GM19025 (cell line): ENCODE results near the gene NAA60.
A peak's percentile ranks its signal among the peaks of the same experiment; 100 is the strongest.

ENCODE experiments used
- ATAC-seq: cut with Tn5 transposase; IDR thresholded peaks from one replicate; pipeline ENCODE4 v1.9.1; 2021; ENCODE audit warnings: mild to moderate bottlenecking, low read depth, moderate library complexity; ENCODE audit not compliant: unreplicated experiment

NAA60 gene

DNA sequence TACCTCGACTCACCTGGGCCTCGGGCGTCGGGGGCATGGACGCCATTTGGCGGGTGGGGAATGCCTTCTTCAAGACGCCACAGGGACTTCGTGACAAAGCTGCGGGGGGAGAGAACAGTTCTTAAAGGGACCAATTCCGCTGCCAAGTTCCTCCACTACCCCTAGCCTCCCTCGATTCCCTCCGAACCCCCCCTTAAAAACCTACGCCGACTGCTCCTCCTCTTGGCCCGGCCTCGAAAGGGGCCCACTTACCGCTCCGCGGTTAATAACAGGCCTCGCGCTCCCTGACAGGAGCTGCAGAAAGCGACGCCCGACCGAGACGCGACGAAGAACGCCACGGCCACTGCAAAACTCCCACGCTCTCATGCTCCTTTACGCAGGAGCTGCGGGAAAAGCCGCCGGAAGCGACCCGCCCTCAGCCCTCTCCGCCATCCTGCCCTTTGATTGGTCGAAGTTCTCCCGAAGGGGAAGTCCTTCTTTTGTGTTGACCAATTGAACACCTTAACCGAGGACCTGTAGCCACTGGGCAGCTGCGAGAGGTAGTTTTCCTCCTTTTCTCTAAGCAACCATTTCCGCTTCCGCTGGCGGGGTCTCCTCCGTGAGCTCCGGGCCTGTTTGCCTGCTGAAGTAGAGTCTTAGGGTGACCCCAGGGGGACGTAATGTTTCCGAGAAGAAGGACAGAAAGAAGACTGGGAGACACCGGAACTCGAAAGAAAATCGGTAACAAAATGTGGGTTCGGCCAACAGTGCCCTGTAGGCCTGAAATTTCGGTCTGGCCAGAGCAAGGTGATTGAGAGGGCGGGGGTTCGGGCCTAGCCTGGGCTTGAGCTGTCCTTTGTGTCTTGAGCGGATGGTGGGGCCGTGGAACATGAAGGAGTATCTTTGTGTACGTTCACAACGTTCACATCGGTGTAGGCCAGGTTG, at the start of gene NAA60, which contains the start of gene ZNF597:
TSS of gene NAA60 (plus strand) at position 573 of the 924 bp plus-strand sequence. CDS start 32,548 bp downstream, outside the sequence.
TSS of gene ZNF597 (minus strand) at position 397 of the 924 bp plus-strand sequence. CDS start at position 46, 351 bp downstream.
- ATAC-seq = peak; percentile 83

DNA sequence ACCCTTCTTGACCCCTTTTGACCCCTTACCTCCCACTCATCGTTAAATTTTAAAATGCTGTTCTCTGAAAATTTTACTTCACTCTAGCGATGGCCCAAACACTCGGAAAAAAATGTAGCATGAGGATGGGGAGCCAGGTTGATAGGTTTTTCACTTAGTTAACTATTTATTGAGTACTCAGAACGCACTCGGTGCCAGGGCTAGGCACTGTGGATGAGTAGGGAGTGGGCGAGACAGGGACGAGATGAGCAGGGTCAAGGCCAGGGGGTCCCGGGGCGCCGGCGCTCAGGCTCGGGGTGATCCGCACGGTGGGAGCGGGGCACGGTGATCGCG, 43.1 kb upstream of the NAA60 start:
- no peak for ATAC-seq

DNA sequence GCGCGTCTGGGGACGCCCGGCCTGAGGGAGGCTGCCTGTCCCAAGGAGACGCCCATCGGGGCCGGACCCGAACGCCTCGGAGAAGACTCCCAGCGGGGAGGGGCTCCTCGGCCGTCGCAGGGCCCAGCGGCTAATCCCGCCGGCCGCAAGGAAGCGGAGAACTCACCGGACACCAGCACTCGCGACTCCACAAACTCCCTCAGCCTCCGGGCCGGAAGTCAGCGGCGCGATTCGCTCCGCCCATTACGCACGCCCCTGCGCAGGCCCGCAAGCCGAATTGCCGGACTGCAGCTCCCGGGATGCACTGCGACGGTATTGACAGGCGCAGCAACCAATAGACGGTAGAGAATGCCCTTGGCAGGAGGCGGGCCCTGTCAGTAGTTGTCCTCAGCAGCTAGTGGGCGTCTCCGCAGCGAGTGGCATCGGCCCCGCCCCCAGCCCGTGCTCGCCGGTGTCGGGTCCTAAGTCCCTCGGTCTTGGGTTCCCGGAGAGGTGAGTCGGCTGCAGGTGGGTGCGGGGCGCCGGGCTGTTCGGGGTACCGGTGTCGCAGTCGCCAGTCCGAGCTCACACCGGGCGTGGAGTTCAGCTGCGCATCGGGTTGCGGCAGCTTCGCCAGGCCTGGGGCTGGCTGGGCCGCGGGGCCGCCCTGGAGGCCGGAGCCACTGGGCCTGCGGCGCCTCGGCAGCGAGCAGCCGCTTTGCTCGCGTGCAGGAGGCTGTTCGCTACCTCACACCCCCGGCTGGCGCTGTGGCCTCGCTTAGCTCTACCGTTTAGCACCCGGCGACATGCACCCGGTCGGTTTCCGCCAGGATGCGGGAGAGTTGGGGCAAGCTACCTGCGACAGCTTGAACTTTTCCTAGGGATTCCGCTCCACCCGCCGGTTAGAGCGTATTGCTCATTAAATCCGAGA, 42.4 kb upstream of the NAA60 start, which contains the start of the genes ZNF174 and ZSCAN32:
TSS of gene ZNF174 (plus strand) at position 437 of the 910 bp plus-strand sequence. CDS start 790 bp downstream, outside the sequence.
TSS of gene ZSCAN32 (minus strand) at position 226 of the 910 bp plus-strand sequence. CDS start 3,447 bp downstream, outside the sequence.
- ATAC-seq = peak; percentile 96

DNA sequence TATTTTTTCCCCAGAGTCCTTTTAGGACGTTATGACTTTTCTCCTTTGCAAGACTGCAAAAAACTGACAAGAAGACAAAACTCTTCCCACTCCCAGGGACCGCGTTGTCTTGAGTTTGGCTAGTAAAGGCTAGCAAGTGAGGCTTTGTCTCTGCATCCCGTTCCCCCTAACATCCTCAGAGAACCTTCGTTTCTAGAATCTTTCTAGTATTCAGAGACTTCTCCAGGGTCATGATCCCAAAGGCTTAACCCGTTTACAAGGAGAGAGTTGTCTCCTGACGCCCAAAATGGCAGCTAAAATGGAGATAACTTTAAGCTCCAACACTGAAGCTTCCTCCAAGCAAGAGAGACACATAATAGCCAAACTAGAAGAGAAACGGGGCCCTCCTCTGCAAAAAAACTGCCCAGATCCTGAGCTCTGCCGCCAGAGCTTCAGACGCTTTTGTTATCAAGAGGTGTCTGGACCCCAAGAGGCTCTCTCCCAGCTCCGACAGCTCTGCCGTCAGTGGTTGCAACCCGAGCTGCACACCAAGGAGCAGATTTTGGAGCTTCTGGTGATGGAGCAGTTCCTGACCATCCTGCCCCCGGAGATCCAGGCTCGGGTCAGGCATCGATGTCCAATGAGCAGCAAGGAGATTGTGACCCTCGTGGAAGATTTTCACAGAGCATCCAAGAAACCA, 41.6 kb upstream of the NAA60 start:
- ATAC-seq = no peak

DNA sequence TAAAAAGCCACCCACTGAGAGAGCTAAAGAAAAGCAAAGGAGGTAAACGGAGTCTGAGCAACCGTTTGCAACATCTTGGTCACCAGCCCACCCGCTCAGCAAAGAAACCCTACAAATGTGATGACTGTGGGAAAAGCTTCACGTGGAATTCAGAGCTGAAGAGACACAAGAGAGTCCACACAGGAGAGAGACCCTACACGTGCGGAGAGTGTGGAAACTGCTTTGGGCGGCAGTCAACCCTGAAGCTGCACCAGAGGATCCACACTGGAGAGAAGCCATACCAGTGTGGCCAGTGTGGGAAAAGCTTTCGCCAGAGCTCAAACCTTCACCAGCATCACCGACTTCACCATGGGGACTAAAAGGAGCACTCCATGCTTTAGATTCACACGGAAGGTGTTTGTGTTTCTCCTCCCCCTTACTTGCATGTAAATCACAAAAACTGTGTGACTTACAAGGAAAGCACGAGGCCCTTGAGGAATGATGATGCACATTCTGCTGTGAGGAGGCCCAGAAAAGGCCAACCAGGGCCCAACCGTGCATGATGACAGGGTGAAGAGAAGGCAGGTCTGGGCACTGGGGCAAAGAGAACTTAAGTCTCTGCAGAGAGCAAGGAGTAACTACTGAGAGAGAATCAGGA, 34.8 kb upstream of the NAA60 start:
- ATAC-seq = no peak

DNA sequence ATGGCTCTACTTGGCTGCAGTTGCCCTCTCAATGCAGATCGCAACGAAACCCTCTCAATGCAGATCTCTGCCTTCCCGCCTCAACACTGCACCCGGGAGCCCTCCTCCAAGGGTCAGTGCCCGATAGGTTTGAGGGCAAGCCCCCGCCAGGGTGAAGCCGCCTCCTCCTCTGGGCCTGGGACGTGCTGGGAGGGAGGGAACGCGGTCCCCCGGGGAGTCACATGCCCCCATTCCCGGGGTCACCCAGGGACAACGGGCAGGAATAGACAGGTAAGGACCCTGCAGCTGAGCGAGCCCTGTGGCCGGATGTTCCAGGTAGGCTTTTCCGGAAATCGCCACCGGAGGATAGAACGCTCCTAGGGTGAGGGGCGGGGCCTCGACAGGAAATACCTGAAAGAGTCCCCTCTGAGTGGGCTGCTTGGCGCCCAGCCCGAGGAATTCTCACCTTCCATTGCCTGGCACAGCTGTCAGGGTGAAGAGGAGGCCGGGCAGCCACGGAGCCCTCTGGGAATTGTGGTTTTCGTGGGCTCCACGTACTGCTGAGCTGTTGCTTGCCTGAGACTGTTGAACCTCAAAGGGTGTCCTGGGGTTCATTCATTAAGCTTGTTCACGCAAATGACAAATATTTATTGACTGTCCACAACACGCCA, 29.6 kb upstream of the NAA60 start:
- no peak for ATAC-seq

DNA sequence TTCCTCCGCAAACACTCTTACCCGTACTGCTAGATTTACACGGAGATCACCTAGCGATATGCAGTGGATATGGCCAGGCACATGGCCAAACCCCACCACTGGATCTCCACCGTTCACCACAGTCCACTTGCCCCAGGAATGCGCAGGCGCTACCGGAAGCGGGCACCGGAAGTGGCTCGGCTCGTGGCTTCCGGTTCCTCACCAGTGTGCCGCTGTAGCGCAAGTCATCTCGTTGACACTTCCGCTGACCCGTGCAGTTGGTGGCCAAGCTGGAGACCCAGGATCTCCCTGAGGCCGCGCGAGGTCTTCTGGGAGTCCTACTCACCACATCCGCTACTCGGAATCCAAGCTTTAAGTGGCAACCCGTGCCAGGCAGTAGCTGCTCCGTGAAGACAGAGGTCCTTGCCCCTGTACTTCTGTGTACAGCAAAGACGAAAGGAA, 11.7 kb upstream of the NAA60 start:
- ATAC-seq = no peak

DNA sequence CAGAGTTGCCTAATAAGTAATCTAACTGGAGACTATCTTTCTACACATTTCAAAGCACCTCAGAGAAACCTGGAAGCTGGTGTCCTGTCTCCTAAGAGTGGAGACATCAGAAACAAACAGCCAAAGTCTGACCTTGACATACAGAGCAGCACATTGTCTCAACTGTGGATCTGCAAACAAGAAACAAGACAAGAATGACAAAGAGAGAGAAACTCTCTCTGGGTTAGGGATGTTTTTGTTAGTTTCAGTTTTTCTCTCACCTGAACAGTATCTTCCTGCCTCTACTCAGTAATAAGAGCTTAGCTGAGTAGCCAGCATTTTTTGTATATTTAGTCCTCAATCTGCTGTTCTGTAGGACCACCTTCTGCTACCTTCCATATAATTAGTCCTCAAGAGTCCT, 9.1 kb upstream of the NAA60 start:
- ATAC-seq = no peak

DNA sequence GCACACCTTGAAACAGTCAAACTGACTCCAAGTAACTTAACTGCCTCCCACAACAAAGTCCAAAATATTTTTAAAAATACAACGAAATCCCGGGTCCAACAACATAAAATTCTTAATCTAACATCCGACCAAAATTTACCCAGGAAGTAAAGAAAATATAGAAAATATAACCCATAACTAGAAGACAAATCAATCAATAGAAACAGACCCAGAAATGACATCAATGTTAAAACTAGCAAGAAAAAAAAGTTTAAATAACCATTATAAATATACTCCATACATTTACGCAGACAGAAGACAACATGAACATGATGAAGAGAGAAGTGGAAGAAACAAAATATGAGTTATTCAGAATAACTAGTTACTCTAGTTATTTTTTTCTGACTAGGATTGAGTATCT, 3.8 kb upstream of the NAA60 start:
- ATAC-seq = no peak

DNA sequence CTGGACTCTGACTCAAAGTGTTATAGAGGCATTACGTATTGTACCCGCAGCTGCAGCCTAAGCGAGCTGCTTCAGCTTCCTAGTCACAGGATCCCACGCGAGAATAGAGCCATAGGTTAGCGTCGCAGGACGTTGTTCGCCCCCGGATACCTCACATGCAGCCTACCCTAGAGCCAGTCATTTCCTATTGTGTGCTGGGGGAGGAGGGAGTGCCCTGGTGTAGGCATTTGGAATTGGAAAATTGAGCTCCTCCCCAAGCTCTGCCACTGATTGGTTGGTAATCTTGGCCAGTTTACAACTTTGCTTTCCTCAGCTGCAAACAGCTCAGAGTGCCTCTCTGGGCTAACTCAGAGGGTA, 530 bp downstream of the NAA60 start:
- ATAC-seq = peak; percentile 11

DNA sequence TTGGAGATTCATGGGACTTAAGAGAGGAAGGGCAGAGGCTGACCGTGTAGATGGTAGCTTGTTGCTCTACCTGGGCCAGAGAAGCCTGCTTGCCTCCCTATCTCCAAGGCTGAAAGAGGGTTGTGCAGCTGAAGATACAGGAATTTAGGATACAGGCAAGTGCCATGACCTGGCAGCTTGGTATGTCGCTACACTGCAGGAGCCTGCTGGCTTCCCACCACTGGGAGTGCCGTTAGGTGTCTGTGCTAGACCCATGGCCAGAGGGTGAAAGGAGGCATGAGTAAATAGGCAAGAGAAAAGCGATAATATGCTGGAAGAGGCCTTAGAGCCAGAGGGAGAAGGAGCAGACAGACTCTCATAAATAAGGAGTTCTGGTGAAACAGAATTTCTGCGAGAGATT, 10.6 kb downstream of the NAA60 start:
- ATAC-seq = no peak

DNA sequence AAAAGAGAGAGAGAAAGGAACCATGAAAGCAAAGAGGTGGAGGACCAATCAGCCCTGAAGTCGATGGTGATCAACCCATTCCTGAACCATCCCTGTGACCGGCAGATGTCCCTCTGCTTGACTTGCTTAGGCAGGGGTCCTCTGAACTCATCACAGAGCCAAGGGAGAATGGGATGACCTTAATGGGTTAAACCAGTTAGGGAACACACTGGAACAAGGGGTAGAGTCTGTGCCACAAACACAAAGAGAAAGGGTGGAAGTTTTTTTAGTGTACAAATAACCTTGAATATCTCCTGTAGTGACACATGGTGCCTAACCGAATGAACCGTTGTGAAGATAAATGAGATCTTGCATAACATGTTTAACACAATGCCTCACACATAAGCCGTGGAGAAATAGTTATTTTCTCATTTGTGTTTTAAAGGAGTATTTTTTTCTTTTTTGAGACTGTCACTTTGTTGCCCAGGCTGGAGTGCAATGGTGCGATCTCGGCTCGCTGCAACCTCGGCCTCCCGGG, 11.2 kb downstream of the NAA60 start:
- no peak for ATAC-seq

DNA sequence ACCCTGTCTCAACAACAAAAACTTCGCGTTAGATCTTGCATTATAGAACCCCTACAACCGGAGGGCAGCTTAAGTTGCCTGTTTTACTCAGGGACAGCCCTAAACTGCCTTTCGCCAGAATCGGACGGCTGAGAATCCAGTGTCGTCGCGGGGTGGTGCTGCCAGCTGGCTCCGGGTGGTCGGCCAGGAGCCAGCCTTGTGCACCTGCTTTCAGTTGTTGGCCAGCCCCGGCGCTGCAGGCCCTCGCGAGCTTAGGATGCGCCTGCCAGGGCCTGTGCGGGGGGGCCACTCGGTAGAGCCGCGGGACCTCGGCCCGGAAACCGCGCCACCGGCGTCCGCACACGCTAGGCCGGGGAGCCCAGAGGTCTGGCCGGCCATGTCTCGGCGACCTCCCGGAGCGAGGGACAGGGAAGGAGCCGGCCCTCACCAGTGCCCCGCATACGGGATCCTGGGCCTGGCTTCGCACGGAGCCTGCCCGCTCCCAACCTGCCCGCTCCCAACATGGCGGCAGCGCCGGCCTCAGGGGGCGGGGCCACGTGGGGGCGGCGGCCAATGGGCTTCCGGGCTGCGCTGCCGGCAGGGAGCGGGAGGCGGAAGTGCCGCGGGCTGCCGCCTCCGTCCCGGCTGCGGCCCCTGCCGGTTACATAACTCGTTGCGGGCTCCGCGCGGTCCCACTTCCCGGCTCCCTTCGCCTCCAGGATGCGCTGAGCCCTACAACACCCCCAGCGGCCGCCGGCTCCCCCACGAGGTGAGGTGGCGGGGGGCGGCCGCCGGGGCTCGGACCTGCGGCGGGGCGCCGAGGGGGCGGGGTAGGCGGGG, 14.2 kb downstream of the NAA60 start:
- peak; percentile 72 for ATAC-seq

DNA sequence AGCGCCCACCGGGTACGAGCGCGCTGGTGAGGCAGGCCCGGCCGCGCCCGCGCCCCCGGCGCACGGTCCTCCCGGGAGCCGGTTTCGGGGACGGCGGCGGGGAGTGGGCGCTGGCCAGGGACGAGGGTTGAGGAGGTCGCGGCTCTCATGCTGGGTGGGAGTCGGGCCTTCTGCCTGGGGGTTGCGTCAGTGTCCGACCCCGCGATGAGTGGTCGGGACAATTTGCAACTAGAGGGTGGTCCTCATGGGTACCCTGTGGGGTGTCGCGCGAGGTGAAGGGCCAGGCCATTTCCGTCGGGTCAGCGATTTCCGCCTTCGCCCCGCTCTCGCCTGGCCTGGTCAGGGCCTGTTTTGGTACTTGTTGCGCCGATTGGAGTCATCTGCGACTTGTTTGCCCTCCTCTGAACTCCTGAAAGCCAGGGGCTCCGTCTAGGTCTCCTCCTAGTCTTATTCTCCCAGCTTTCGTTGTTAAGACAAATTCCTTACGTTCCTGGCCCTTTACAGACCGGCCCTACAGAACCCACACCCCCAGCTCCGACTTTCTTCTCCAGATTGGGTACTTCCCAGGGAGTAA, 14.9 kb downstream of the NAA60 start:
- no peak for ATAC-seq

DNA sequence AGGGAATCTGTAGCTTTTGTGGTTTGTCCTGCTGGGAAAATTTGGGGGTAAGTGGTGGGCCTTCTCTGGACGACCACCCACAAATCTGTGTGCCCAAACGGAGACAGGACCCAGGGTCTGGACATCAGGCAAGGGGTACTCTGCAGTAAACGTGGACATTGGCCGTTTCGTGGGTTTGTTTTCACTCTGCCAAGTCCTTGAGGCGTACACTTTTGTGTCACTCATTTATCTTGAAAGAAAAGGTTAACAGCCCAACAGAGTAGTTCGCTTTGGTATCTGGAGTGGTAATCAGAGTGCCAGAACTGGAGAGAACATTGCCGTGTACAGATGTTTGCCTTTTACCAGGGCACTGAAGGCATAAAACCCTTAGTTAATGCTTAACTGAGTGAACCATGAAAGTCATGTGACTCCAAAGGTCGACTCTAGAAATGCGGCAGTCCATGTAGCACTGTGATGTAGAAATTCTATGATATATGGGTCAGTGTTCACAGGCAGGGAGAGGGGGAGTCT, 15.4 kb downstream of the NAA60 start:
- ATAC-seq = peak; percentile 33

DNA sequence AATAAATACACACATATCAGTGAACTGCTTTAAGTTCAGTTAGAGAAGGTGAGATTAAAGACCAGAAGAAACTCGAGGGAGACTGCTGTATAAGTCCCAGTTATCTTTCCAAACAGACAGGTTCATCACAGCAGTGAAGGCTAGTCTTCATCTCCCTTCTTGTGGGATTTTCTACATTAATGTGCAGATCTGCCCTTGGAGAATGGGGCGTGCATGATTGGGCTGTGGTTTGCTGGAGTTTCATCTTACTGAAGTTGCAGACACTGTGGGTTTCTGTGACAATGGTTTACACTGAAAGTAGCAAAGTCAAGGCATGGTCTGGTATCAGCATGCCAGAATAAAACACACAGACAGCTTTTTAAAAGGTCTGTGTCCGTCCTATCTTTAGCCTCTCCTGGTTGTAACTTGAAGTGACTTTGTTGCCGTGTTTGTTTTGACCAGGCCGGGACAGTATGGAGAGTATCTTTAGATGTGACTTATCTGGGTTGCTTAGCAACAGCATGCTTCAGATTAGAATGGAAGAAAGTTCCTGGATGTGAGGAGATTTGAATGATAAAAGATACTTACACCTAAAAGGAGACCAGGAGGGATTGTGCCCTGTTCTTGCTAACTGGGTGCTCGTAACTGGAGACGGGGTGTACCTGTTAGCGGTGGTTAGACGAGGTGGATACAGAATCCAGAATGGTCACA, 16.1 kb downstream of the NAA60 start:
- ATAC-seq = no peak

DNA sequence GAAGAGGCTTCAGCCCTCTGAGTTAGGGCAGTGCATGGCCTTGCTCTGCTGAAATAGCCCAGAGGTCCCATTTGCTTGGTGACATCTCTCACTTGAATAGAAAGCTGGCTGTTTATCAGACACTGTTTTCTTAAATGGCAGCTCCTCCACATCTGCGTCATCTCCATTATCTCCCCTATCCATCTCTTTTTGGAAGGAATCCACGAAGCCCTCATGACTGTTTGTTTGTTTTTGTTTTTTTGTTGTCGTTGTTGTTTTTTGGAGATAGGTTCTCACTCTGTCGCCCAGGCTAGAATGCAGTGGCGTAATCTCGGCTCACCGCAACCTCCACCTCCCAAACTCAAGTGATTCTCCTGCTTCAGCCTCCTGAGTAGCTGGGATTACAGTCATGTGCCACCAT, 16.6 kb downstream of the NAA60 start:
- no peak for ATAC-seq
